Sigmoid colon (tissue), 3 donors: ENCODE data around the gene GDPGP1.

ENCODE experiments used
- POLR2A ChIP-seq, 2 donors: fragments of 450-650 bp; IDR thresholded peaks; one replicate each; pipeline ENCODE4 v1.6.1; 2016; ENCODE audit warnings: antibody characterized with exemption in 2 of 2, mild to moderate bottlenecking in 2 of 2, moderate library complexity in 2 of 2
- TF ChIP-seq, protein P1 (sequence below), 4 experiments: fragments of 450-650 bp in 3 of 4; fragments of 200-600 bp in 1 of 4; IDR thresholded peaks; one replicate each; pipeline ENCODE4 v1.5.1; 2016 to 2019; ENCODE audit warnings: antibody characterized with exemption in 4 of 4, mild to moderate bottlenecking in 3 of 4, moderate library complexity in 2 of 4

DNA sequence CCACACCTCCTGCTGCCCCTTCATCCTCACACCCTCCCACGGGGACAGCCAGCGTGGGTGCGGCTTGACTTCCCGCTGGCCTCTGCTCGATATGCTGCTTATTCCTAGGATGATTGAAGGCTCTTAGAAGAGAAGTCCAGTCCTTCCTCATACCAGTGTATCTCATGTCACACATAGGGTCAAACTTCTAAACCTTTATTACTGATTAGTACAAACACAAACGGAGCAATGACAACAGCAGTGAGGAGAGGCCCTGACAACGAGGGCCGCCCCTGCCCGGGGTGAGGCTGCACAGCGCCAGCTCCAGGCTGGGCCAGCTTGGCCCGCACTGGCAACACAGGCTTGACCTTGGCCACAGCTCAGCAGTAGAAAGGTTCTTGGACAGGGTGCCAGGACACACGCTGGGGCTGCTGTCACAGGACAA, 3.9 kb upstream of the GDPGP1 start:
- TF ChIP-seq POLR2A (IDR thresholded peaks at IDR 0.05) = no peak
- TF ChIP-seq, protein P1, sequence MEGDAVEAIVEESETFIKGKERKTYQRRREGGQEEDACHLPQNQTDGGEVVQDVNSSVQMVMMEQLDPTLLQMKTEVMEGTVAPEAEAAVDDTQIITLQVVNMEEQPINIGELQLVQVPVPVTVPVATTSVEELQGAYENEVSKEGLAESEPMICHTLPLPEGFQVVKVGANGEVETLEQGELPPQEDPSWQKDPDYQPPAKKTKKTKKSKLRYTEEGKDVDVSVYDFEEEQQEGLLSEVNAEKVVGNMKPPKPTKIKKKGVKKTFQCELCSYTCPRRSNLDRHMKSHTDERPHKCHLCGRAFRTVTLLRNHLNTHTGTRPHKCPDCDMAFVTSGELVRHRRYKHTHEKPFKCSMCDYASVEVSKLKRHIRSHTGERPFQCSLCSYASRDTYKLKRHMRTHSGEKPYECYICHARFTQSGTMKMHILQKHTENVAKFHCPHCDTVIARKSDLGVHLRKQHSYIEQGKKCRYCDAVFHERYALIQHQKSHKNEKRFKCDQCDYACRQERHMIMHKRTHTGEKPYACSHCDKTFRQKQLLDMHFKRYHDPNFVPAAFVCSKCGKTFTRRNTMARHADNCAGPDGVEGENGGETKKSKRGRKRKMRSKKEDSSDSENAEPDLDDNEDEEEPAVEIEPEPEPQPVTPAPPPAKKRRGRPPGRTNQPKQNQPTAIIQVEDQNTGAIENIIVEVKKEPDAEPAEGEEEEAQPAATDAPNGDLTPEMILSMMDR (IDR thresholded peaks at IDR 0.05) = no peak
